Left ventricle myocardium inferior (tissue), 1 donor: ENCODE results near the gene USH1C. TPM values are rescaled to one million over a fixed set of nuclear protein-coding genes. Genes with fewer than 3 reads are reported as not detected.
A peak's percentile ranks its signal among the peaks of the same experiment; 100 is the strongest.

ENCODE experiments used
- DNase-seq: peaks from one replicate; pipeline ENCODE4 v3.0.0-alpha.2; 2020
- H3K27ac ChIP-seq: fragments of 200-600 bp; replicated peaks from 2 replicates; pipeline ENCODE4 v1.8.0; 2021
- H3K27me3 ChIP-seq: fragments of 200-600 bp; 2 replicates; pipeline ENCODE4 v1.8.0; 2021; ENCODE audit warnings: low read depth
- H3K36me3 ChIP-seq: fragments of 200-600 bp; 2 replicates; pipeline ENCODE4 v1.8.0; 2021
- H3K4me1 ChIP-seq: fragments of 200-600 bp; 2 replicates; pipeline ENCODE4 v1.8.0; 2021
- H3K4me3 ChIP-seq: fragments of 200-600 bp; 2 replicates; pipeline ENCODE4 v1.8.0; 2021; ENCODE audit warnings: mild to moderate bottlenecking, moderate library complexity
- H3K9me3 ChIP-seq: fragments of 200-600 bp; replicated peaks from 2 replicates; pipeline ENCODE4 v1.8.0; 2021
- intact Hi-C: fragments of 100-400 bp; cut with micrococcal nuclease; formaldehyde crosslinking; loops from one replicate; pipeline ENCODE4 v1.11.0; 2022
- total RNA-seq: library from RNA; stranded (reverse); fragmentation: NEBNext Ultra II Directional; extraction: Animal tissue kit (Norgen Biotek cat#: 25700); gene quantifications from one replicate; pipeline ENCODE4 v1.2.1, GENCODE V29; 2021
- TF ChIP-seq, protein P1 (sequence below): fragments of 200-600 bp; IDR thresholded peaks from 2 replicates; pipeline ENCODE4 v1.8.0; 2021; ENCODE audit warnings: antibody characterized with exemption, mild to moderate bottlenecking, borderline replicate concordance
- donor health status: DM: no; HTN: yes; CAD: no; lungs with severe emphysema.

USH1C gene
- total RNA-seq, 1 donor from 2014 or later, result not detected

DNA sequence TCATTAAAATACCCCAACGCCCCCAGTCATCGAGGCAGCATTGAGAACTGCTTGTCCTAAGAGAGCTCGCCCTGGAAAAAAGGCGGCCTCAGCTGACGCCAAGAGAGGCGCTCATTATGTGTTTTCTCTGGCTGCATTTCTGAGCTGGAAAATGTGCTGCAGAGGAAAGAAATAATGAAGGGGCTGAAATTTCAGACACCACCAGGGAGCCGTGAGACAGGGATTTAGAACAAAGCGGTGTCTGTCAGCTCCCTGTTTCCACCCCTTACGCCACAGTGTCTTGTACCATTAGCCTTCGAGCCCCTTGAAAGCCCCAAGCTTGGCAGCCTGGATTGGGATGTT, 14.4 kb downstream of the USH1C start:
- intact Hi-C loops, result no loop called here

GRCh38 chr11:17528906-17529843, 15.0 kb downstream of the USH1C start:
- intact Hi-C loops, result no loop called here
- Histone ChIP-seq H3K4me1 (peaks cover 14% of the 10 kb centered on the region), H3K27me3 (peaks cover 18% of the 10 kb centered on the region), H3K36me3 (no peaks in the 10 kb centered on the region), H3K27ac (no peak overlapping the region), H3K9me3 (no peaks in the 10 kb centered on the region), H3K4me3 (no peak overlapping the region)
- no peak for DNase-seq
- TF ChIP-seq, protein P1, sequence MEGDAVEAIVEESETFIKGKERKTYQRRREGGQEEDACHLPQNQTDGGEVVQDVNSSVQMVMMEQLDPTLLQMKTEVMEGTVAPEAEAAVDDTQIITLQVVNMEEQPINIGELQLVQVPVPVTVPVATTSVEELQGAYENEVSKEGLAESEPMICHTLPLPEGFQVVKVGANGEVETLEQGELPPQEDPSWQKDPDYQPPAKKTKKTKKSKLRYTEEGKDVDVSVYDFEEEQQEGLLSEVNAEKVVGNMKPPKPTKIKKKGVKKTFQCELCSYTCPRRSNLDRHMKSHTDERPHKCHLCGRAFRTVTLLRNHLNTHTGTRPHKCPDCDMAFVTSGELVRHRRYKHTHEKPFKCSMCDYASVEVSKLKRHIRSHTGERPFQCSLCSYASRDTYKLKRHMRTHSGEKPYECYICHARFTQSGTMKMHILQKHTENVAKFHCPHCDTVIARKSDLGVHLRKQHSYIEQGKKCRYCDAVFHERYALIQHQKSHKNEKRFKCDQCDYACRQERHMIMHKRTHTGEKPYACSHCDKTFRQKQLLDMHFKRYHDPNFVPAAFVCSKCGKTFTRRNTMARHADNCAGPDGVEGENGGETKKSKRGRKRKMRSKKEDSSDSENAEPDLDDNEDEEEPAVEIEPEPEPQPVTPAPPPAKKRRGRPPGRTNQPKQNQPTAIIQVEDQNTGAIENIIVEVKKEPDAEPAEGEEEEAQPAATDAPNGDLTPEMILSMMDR, result no peak

More for the DNA sequence above, 14.4 kb downstream of the USH1C start:
- Histone ChIP-seq H3K27ac (no peak overlapping the region), H3K9me3 (no peaks in the 10 kb centered on the region), H3K4me1 (peaks cover 14% of the 10 kb centered on the region), H3K36me3 (no peaks in the 10 kb centered on the region), H3K4me3 (no peak overlapping the region), H3K27me3 (peaks cover 21% of the 10 kb centered on the region)
- DNase-seq, result no peak
- TF ChIP-seq, protein P1, result no peak

DNA sequence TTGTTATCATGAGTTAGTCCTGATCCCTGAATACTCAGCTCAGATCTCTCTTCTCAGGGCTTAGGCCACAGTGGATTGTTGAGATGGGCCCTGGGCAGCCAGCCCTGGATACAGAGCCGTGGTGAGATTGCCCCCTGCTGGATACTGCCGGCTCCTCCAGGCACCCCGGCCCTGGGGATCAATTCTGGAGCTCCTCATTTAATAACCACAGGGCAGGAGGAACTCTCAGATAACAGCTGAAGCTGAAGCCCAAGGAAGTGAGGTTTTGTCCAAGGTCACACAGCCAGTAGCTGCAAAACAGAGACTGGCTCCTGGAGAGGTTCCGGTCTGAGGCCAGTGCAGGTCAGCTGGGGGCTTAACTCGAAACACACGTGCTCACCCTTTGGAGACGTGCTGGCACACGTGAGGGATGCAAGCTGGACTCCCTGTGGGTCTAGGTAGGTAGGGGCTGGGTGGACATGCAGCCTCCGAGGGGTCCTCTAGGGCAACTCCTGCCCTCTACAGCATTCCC, 16.0 kb downstream of the USH1C start:
- intact Hi-C loops, result no loop called here
- Histone ChIP-seq H3K36me3 (no peaks in the 10 kb centered on the region), H3K4me1 (peaks cover 14% of the 10 kb centered on the region), H3K9me3 (no peaks in the 10 kb centered on the region), H3K4me3 (no peak overlapping the region), H3K27ac (no peak overlapping the region), H3K27me3 (peaks cover 9% of the 10 kb centered on the region)
- DNase-seq, result peak; percentile 40
- TF ChIP-seq, protein P1, result peak; percentile 80

DNA sequence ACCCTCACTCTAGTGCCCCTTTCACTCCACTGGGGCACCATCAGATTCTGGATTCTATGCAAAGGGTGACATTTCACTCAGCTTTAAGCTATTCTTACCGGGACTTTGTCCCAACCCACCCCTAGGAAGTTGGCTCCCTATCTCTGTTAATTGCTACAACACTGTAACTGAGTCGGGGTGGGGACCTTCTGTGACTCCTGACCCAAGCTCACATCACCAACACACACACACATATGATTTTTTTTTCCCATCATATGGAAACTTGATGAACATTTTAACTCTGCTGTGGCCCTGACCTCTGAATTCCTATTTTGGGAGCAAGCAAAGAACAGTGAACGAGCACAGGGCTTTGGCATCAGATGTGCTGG, 16.6 kb downstream of the USH1C start:
- intact Hi-C loops, result no loop called here
- Histone ChIP-seq H3K36me3 (no peaks in the 10 kb centered on the region), H3K9me3 (no peaks in the 10 kb centered on the region), H3K4me3 (no peak overlapping the region), H3K27ac (no peak overlapping the region), H3K27me3 (peaks cover 7% of the 10 kb centered on the region), H3K4me1 (peaks cover 14% of the 10 kb centered on the region)
- DNase-seq, result no peak
- TF ChIP-seq, protein P1, result no peak

- peaks cover 14% of the 10 kb centered on the region for H3K4me1 ChIP-seq
- DNase-seq, result no peak
- H3K27ac ChIP-seq, result no peak overlapping the region
- no peaks in the 10 kb centered on the region for H3K36me3 ChIP-seq
- intact Hi-C loops, result no loop called here
- no peak overlapping the region for H3K4me3 ChIP-seq
- peaks cover 7% of the 10 kb centered on the region for H3K27me3 ChIP-seq
- no peaks in the 10 kb centered on the region for H3K9me3 ChIP-seq
- TF ChIP-seq, protein P1, result no peak
Measured at GRCh38 chr11:17526931-17527627, 17.1 kb downstream of the USH1C start.
